GM23338 (cell line): ENCODE data around the gene TPD52L3.

Source experiments
- CREB1 ChIP-seq: fragments of 250-450 bp; sonication (Bioruptor Pico); IDR thresholded peaks from 2 replicates; pipeline ENCODE4 v1.5.0; 2020; ENCODE audit warnings: low read depth, mild to moderate bottlenecking, moderate library complexity
- CTCF ChIP-seq, 2 experiments: fragments of 200-600 bp in 1 of 2; sonication (generic) in 1 of 2; conservative IDR thresholded peaks; 2 replicates each; pipeline versions ENCODE4 v1.5.1 to v1.6.1; 2016 to 2017; ENCODE audit warnings: antibody characterized with exemption in 2 of 2, low read depth in 2 of 2, mild to moderate bottlenecking in 2 of 2, moderate library complexity in 1 of 2
- ETS1 ChIP-seq: IDR thresholded peaks from 2 replicates; pipeline ENCODE4 v1.6.1; 2016; ENCODE audit warnings: antibody characterized with exemption
- EZH2 ChIP-seq: fragments of 200-600 bp; sonication (generic); IDR thresholded peaks from one replicate; pipeline ENCODE4 v1.8.0; 2017; ENCODE audit warnings: antibody characterized with exemption, mild to moderate bottlenecking, low read depth; ENCODE audit not compliant: unreplicated experiment
- EZH2phosphoT487 ChIP-seq: fragments of 200-600 bp; sonication (generic); IDR thresholded peaks from one replicate; pipeline ENCODE4 v1.8.1; 2018; ENCODE audit warnings: antibody characterized with exemption; ENCODE audit not compliant: unreplicated experiment
- JUNB ChIP-seq: IDR thresholded peaks from one replicate; pipeline ENCODE4 v1.6.1; 2016; ENCODE audit warnings: antibody characterized with exemption; ENCODE audit not compliant: unreplicated experiment
- NANOG ChIP-seq: IDR thresholded peaks from 2 replicates; pipeline ENCODE4 v1.6.1; 2016; ENCODE audit warnings: antibody characterized with exemption, borderline replicate concordance
- POLR2AphosphoS5 ChIP-seq: IDR thresholded peaks from 2 replicates; pipeline ENCODE4 v1.6.1; 2016; ENCODE audit warnings: antibody characterized with exemption, low read depth
- REST ChIP-seq: IDR thresholded peaks from one replicate; pipeline ENCODE4 v1.6.1; 2018; ENCODE audit warnings: antibody characterized with exemption; ENCODE audit not compliant: unreplicated experiment
- STAT1 ChIP-seq: IDR thresholded peaks from one replicate; pipeline ENCODE4 v1.6.1; 2016; ENCODE audit warnings: antibody characterized with exemption; ENCODE audit not compliant: unreplicated experiment
- ZNF114 ChIP-seq: fragments of 250-450 bp; sonication (Bioruptor Pico); IDR thresholded peaks from 2 replicates; pipeline ENCODE4 v1.5.0; 2020; ENCODE audit warnings: mild to moderate bottlenecking, moderate library complexity

- TF ChIP-seq JUNB, result no peak
- TF ChIP-seq CTCF (conservative IDR thresholded peaks at IDR 0.05; ENCODE audit: low read depth in 2 of 2), result no peak
- no peak for TF ChIP-seq REST
- no peak for TF ChIP-seq CREB1 (CRISPR knock-in tag)
- no peak for TF ChIP-seq NANOG
- TF ChIP-seq EZH2, result no peak
- no peak for TF ChIP-seq POLR2AphosphoS5
- TF ChIP-seq EZH2phosphoT487, result no peak
- TF ChIP-seq ETS1, result no peak
- TF ChIP-seq ZNF114 (CRISPR knock-in tag), result no peak
- no peak for TF ChIP-seq STAT1
These were observed 23.9 kb upstream of the TPD52L3 start for GRCh38 chr9:6304232-6304631.
